Activated naive CD8-positive, alpha-beta T cell treated with anti-CD3 and anti-CD28 coated beads for 36 hours (primary cell): ENCODE measurements around the gene GDPGP1. TPM values are rescaled to one million over a fixed set of nuclear protein-coding genes. Genes with fewer than 3 reads are reported as not detected.
A peak's percentile ranks its signal among the peaks of the same experiment; 100 is the strongest.

Experiments
- DNase-seq: peaks from one replicate; pipeline ENCODE4 v3.0.0; 2021
- H3K27ac Mint-ChIP-seq: one replicate; pipeline ENCODE4 v1.8.0; 2022; ENCODE audit warnings: mild to moderate bottlenecking, moderate library complexity, mixed read lengths
- H3K27me3 Mint-ChIP-seq: one replicate; pipeline ENCODE4 v1.8.0; 2022; ENCODE audit warnings: mild to moderate bottlenecking, mixed read lengths
- H3K36me3 Mint-ChIP-seq: one replicate; pipeline ENCODE4 v1.8.0; 2021; ENCODE audit warnings: mild to moderate bottlenecking, mixed read lengths
- H3K4me1 Mint-ChIP-seq: one replicate; pipeline ENCODE4 v1.8.0; 2021; ENCODE audit warnings: mixed read lengths
- H3K4me3 Mint-ChIP-seq: one replicate; pipeline ENCODE4 v1.8.0; 2022; ENCODE audit warnings: mild to moderate bottlenecking, moderate library complexity, mixed read lengths
- H3K9me3 Mint-ChIP-seq: one replicate; pipeline ENCODE4 v1.8.0; 2022; ENCODE audit warnings: mixed read lengths
- total RNA-seq, 2 experiments: library from RNA; stranded (reverse); gene quantifications; one replicate each; pipeline ENCODE4 v1.2.3, GENCODE V29; 2021

Gene GDPGP1
- total RNA-seq, 2 experiments from 2014 or later: 8.3 to 11.8 TPM

DNA sequence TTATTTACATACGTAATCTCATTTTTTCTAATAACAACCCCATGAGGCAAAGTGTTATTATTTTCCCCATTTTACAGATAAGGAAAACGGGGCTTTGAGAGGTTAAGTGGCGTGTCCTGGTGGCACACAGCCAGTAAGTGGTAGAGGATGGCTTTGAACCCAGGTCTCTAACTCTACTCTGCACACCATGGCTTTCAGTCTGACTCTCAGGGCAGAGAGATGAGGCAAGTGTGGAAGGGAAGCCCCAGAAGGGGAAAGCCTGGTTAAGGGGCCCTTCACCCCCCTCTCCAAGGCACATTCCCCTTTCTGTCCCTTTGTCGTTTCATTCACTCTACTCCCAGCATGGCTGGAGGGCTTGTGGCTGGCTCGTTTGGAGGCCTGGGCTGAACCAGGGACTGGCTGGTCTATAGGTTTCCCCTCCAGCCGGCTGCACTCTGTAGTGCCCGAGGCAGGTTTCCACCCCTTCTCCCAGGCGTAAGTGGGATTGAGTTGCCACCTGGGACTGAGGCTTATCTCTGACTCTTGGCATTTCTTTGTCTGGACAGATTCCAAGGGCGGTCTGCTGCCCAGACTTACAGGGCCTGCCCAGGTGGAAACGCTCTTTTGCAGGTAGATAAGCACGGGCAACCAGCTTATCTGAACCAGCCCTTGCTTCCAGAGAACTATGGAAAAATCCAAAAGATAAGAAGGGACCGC, 20.7 kb upstream of the GDPGP1 start:
- Mint-ChIP-seq H3K27ac (peak overlapping the region; percentile 54), H3K4me3 (no peak overlapping the region)

DNA sequence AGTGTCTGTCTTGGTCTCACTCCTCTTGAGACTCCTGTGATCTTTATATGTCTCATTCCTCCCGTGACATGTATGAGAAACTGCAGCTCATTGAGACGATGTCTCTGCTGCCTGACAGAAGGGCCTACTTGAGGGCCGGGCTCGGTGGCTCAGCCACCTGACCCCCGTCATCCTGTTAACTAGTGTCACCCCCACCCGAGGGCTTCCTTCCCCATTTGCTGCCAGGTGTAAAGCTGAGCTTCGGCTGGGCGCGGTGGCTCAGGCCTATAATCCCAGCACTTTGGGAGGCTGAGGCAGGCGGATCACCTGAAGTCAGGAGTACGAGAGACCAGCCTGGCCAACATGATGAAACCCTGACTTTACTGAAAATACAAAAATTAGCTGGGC, 20.2 kb upstream of the GDPGP1 start:
- Mint-ChIP-seq H3K36me3 (no peaks in the 10 kb centered on the region), H3K27ac (no peak overlapping the region), H3K27me3 (no peaks in the 10 kb centered on the region), H3K4me1 (peaks cover 15% of the 10 kb centered on the region), H3K4me3 (no peak overlapping the region), H3K9me3 (no peaks in the 10 kb centered on the region)
- no peak for DNase-seq

More for the DNA sequence above, 20.7 kb upstream of the GDPGP1 start:
- Mint-ChIP-seq H3K4me1 (peaks cover 15% of the 10 kb centered on the region), H3K27me3 (no peaks in the 10 kb centered on the region), H3K9me3 (no peaks in the 10 kb centered on the region), H3K36me3 (no peaks in the 10 kb centered on the region)
- DNase-seq: no peak

DNA sequence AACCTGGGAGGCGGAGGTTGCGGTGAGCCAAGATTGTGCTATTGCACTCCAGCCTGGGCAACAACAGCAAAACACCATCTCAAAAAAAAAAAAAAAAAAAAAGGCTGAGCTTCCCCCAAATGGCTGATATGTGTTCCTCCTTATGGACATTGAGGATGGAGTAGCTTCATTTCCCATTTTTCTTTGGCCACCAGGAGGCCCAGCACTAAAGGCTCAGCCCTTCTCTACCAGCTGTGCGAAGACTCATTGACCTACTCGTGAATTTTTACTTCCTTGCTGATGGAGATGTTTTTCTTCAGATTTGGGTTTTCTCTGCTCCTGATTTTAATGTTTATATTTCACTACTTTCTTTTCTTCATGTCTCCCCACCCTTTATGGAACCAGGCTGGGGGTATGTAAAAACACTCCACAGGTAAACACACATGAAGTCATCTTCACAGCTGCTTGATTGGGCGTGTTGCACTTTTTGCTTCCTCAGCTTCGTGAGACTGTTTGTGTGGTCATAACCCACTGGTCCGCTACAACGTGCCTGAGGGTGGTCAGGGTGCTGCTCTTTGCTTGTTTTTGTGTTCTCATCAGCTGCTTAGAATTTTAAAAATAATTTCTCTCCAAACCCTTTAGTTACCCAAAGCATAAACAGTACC, 19.3 kb upstream of the GDPGP1 start:
- no peak for DNase-seq
- no peaks in the 10 kb centered on the region for H3K9me3 Mint-ChIP-seq
- H3K36me3 Mint-ChIP-seq: no peaks in the 10 kb centered on the region
- peaks cover 13% of the 10 kb centered on the region for H3K4me1 Mint-ChIP-seq
- no peak overlapping the region for H3K27ac Mint-ChIP-seq
- no peaks in the 10 kb centered on the region for H3K27me3 Mint-ChIP-seq
- H3K4me3 Mint-ChIP-seq: no peak overlapping the region

DNA sequence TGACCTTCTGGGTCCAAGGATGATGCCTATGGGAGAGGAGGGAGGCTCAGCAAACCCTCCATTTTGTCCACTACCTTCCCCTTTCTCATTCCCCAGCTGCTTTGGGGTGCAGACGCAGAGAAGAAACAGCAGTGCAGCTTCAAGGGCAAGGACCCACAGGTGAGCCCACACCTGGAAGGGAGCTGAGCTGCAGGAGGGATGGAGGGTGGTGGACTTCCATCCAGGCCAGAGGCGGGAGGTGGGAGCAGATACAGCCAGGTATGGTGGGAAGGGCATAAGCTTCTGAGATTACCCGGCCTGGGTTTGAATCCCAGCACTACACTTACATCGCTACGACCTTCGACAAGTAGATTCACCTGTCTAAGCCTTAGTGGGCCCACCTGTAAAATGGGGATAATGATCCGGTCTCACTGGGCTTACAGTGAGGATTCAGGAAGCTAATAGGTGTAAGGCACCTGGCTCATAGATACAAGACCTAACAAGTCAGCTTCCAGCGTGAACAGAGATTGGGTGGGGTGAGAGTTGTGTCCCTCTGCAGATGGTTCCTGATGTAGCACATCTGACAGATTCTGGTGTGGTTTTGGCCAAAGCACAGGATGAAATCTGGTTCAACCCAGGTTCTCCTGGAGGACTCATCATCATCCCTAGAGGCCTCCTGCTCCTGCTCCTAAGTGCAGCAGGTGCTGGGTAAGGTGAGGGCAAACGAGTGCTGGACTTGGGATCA, 16.2 kb upstream of the GDPGP1 start:
- no peaks in the 10 kb centered on the region for H3K9me3 Mint-ChIP-seq
- no peaks in the 10 kb centered on the region for H3K36me3 Mint-ChIP-seq
- no peak for DNase-seq
- H3K4me3 Mint-ChIP-seq: no peak overlapping the region
- H3K27me3 Mint-ChIP-seq: no peaks in the 10 kb centered on the region
- no peak overlapping the region for H3K27ac Mint-ChIP-seq
- H3K4me1 Mint-ChIP-seq: peaks cover 8% of the 10 kb centered on the region

DNA sequence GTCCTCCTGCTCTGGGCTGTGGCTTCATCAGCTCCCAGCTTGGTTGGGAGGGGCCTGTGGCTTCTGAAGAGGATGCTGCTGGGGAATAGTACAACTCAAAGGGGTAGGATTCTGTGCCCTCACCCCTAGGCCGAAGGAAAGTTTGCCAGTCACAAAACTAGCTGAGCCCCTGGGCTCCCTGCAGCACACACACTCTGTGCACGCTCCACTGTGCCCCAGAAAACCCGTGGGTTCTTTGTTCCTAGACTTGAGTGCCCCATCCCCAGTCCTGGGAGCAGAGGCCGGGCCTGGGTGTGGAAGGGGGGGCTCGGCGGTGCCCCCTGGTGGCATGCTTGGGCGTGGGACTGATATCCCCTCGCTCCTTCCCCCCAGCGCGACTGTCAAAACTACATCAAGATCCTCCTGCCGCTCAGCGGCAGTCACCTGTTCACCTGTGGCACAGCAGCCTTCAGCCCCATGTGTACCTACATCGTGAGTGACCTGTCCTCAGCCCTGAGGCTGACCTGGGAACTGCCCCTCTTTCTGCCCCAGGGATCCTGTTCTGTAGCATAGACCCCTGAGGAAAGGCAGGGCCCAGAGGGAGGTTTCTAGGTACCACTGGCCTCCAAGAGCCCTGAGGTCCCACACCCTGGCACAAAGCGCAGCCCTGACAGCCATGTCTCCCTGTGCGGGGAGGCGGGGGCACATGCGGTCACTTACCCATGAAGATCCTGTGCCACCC, 14.4 kb upstream of the GDPGP1 start:
- H3K4me1 Mint-ChIP-seq: peaks cover 3% of the 10 kb centered on the region

DNA sequence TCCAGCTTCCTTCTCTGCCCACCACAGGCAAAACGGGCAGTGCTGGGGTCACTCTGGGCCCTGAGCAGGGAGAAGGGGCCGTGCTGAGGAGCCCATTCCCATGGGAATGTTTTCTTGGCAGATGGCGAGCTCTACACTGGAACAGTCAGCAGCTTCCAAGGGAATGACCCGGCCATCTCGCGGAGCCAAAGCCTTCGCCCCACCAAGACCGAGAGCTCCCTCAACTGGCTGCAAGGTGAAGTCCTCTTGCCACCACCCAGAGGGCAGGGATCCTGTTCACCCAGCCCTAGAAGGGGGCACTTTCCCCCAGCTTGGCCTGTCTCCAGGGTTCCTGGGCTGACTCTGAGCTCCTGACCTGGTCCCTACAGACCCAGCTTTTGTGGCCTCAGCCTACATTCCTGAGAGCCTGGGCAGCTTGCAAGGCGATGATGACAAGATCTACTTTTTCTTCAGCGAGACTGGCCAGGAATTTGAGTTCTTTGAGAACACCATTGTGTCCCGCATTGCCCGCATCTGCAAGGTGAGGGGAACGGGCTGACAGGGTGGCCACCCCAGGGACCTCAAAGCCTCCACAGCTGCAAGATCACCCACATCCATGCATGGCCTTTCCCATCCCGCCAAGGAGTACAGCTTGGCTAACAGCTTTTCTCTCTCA, 12.6 kb upstream of the GDPGP1 start:
- Mint-ChIP-seq H3K36me3 (no peaks in the 10 kb centered on the region), H3K27me3 (no peaks in the 10 kb centered on the region), H3K4me3 (no peak overlapping the region), H3K27ac (no peak overlapping the region), H3K4me1 (peaks cover 3% of the 10 kb centered on the region), H3K9me3 (no peaks in the 10 kb centered on the region)
- DNase-seq: peak; percentile 34

More for the DNA sequence above, 14.4 kb upstream of the GDPGP1 start:
- Mint-ChIP-seq H3K27ac (no peak overlapping the region), H3K4me3 (no peak overlapping the region), H3K27me3 (no peaks in the 10 kb centered on the region), H3K36me3 (no peaks in the 10 kb centered on the region), H3K9me3 (no peaks in the 10 kb centered on the region)
- DNase-seq: peak; percentile 64

DNA sequence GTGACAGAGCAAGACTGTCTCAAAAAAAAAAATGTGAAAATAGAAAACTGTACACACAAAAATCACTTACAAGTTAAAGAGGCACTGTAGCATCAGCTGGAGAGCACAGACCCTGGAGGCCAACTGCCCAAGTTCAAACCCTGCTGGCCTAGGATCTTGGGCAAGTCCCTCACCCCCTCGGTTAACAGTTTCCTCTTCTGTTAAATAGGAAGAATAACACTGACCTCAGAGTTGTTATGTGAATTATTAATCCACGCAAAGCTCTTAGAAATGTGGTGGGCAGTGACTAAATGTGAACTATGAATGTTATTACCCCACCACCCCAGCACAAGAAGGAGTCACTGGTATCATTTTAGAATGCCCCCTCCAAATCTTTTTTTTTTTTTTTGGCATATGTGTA, 11.5 kb upstream of the GDPGP1 start:
- no peak overlapping the region for H3K4me3 Mint-ChIP-seq
- peaks cover under 1% of the 10 kb centered on the region for H3K4me1 Mint-ChIP-seq

DNA sequence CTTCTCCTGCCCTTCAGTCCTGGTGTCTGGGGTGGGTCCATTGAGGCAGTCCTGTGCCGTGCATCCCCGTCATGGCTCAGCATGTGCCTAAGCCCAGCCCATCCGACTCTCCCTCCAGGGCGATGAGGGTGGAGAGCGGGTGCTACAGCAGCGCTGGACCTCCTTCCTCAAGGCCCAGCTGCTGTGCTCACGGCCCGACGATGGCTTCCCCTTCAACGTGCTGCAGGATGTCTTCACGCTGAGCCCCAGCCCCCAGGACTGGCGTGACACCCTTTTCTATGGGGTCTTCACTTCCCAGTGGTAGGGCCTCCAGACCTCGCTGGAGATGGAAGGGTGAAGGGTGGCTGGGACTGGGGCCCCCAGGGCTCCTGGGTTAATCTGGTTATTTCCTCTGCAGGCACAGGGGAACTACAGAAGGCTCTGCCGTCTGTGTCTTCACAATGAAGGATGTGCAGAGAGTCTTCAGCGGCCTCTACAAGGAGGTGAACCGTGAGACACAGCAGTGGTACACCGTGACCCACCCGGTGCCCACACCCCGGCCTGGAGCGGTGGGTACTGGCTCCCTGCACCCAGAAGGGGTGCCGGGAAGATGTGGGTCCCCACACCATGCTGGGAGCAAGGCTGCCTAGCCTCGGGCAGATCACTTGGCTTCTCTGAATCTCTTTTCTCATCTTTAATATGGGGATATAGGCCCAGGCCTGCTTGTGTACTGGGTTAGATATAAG, 10.4 kb upstream of the GDPGP1 start:
- Mint-ChIP-seq H3K27me3 (no peaks in the 10 kb centered on the region), H3K4me3 (no peak overlapping the region), H3K9me3 (no peaks in the 10 kb centered on the region), H3K36me3 (no peaks in the 10 kb centered on the region), H3K27ac (no peak overlapping the region), H3K4me1 (no peaks in the 10 kb centered on the region)
- DNase-seq: no peak

More for the DNA sequence above, 11.5 kb upstream of the GDPGP1 start:
- no peaks in the 10 kb centered on the region for H3K36me3 Mint-ChIP-seq
- H3K27me3 Mint-ChIP-seq: no peaks in the 10 kb centered on the region
- H3K27ac Mint-ChIP-seq: no peak overlapping the region
- H3K9me3 Mint-ChIP-seq: no peaks in the 10 kb centered on the region
- DNase-seq: no peak

DNA sequence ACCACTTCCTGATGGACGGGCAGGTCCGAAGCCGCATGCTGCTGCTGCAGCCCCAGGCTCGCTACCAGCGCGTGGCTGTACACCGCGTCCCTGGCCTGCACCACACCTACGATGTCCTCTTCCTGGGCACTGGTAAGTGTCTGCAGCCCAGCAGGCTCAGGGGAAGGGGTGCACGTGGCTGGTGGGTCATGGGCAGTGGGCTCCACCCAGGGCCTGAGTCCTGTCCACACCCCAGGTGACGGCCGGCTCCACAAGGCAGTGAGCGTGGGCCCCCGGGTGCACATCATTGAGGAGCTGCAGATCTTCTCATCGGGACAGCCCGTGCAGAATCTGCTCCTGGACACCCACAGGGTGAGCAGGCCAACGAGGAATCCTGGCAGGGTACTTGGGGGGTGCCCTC, 9.0 kb upstream of the GDPGP1 start:
- DNase-seq: no peak
- H3K36me3 Mint-ChIP-seq: peaks cover 2% of the 10 kb centered on the region
- H3K27me3 Mint-ChIP-seq: no peaks in the 10 kb centered on the region
- H3K4me3 Mint-ChIP-seq: no peak overlapping the region
- no peaks in the 10 kb centered on the region for H3K9me3 Mint-ChIP-seq
- no peak overlapping the region for H3K27ac Mint-ChIP-seq
- H3K4me1 Mint-ChIP-seq: peaks cover 2% of the 10 kb centered on the region

DNA sequence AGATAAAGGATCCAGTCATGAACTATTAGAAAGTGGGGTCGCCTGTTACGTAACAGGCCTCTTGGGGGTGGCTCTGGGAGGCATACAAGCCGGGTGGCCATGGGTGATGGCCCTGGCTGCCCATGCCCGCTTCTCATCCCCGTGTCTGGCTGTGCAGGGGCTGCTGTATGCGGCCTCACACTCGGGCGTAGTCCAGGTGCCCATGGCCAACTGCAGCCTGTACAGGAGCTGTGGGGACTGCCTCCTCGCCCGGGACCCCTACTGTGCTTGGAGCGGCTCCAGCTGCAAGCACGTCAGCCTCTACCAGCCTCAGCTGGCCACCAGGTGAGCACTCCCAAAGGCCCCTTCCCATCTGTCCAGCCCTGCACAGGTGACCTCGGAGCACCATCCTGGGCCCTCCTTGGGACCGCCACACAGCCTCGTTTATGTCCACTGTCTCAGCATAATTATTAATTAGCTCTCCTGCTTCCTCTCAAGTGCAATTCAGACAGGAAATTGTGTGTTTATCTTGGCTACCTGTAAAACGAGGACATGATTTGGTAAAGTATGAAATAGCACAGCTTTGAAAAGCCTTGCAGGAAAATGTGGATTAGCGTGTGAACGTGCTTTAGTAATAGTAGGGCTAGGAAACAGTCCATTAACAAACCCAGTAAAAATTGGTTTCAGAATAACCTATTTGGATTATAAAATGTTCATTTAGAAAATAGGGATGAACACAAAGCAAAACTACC, 8.3 kb upstream of the GDPGP1 start:
- H3K4me3 Mint-ChIP-seq: no peak overlapping the region
- H3K36me3 Mint-ChIP-seq: peaks cover 7% of the 10 kb centered on the region
- no peaks in the 10 kb centered on the region for H3K27me3 Mint-ChIP-seq
- no peaks in the 10 kb centered on the region for H3K9me3 Mint-ChIP-seq
- DNase-seq: no peak
- H3K4me1 Mint-ChIP-seq: peaks cover 6% of the 10 kb centered on the region
- no peak overlapping the region for H3K27ac Mint-ChIP-seq

DNA sequence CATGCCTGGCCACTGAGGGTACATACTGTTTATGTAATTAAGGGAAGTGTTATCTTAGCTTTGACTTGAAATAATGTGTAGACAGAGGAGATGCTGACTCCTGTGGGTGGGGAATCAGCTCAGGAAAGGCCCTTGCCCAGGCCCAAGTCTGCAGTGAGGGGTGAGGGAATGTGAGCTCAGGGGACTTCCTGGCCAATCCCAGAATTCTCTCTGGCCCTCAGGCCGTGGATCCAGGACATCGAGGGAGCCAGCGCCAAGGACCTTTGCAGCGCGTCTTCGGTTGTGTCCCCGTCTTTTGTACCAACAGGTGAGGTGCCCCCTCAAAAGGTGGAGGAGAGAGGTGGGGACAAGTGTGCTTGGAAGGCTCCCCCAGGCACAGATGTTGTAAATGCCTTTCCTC, 6.7 kb upstream of the GDPGP1 start:
- no peaks in the 10 kb centered on the region for H3K27me3 Mint-ChIP-seq
- no peak for DNase-seq
- H3K9me3 Mint-ChIP-seq: no peaks in the 10 kb centered on the region
- peaks cover 22% of the 10 kb centered on the region for H3K4me1 Mint-ChIP-seq
- peaks cover 21% of the 10 kb centered on the region for H3K36me3 Mint-ChIP-seq
- no peak overlapping the region for H3K4me3 Mint-ChIP-seq
- H3K27ac Mint-ChIP-seq: no peak overlapping the region

DNA sequence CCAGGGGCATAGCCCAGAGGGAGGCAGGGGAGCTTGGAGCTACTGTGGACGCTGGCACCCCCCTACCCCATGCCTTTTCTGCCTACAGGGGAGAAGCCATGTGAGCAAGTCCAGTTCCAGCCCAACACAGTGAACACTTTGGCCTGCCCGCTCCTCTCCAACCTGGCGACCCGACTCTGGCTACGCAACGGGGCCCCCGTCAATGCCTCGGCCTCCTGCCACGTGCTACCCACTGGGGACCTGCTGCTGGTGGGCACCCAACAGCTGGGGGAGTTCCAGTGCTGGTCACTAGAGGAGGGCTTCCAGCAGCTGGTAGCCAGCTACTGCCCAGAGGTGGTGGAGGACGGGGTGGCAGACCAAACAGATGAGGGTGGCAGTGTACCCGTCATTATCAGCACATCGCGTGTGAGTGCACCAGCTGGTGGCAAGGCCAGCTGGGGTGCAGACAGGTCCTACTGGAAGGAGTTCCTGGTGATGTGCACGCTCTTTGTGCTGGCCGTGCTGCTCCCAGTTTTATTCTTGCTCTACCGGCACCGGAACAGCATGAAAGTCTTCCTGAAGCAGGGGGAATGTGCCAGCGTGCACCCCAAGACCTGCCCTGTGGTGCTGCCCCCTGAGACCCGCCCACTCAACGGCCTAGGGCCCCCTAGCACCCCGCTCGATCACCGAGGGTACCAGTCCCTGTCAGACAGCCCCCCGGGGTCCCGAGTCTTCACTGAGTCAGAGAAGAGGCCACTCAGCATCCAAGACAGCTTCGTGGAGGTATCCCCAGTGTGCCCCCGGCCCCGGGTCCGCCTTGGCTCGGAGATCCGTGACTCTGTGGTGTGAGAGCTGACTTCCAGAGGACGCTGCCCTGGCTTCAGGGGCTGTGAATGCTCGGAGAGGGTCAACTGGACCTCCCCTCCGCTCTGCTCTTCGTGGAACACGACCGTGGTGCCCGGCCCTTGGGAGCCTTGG, 5.9 kb upstream of the GDPGP1 start:
- peaks cover 22% of the 10 kb centered on the region for H3K4me1 Mint-ChIP-seq
- no peak for DNase-seq
- no peak overlapping the region for H3K4me3 Mint-ChIP-seq
- H3K27me3 Mint-ChIP-seq: no peaks in the 10 kb centered on the region
- H3K36me3 Mint-ChIP-seq: peaks cover 26% of the 10 kb centered on the region
- H3K9me3 Mint-ChIP-seq: no peaks in the 10 kb centered on the region
- no peak overlapping the region for H3K27ac Mint-ChIP-seq

DNA sequence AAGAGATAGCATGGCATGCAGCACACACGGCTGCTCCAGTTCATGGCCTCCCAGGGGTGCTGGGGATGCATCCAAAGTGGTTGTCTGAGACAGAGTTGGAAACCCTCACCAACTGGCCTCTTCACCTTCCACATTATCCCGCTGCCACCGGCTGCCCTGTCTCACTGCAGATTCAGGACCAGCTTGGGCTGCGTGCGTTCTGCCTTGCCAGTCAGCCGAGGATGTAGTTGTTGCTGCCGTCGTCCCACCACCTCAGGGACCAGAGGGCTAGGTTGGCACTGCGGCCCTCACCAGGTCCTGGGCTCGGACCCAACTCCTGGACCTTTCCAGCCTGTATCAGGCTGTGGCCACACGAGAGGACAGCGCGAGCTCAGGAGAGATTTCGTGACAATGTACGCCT, 5.0 kb upstream of the GDPGP1 start:
- Mint-ChIP-seq H3K27me3 (no peaks in the 10 kb centered on the region), H3K9me3 (no peaks in the 10 kb centered on the region), H3K4me1 (peaks cover 22% of the 10 kb centered on the region), H3K27ac (no peak overlapping the region), H3K4me3 (no peak overlapping the region), H3K36me3 (peaks cover 26% of the 10 kb centered on the region)
- no peak for DNase-seq
